ENCODE results near the gene NR1H4.

The NR1H4 gene

DNA sequence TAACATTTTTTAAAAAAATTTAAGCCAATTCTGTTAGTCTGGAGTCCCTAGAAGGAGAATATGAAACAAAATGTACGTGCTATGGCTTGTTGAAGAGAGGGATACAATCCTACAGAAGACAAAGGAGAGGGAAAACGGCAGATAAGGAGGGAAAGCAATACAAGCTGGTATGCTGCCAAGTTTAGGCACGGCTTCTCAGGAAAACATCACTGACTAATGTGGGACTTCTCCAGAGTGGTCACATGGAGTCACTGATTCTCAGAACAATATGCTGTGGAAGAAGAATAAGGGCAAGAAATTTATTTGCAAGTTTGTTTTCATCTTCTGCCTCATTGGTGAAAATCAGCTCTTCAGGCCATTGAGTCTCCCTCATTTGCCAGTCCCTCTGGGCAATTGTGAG lies 22.9 kb upstream of the NR1H4 start:
- peak; percentile 20 for DNase-seq (ENCODE audit: low read depth)
- TF ChIP-seq, protein P1, sequence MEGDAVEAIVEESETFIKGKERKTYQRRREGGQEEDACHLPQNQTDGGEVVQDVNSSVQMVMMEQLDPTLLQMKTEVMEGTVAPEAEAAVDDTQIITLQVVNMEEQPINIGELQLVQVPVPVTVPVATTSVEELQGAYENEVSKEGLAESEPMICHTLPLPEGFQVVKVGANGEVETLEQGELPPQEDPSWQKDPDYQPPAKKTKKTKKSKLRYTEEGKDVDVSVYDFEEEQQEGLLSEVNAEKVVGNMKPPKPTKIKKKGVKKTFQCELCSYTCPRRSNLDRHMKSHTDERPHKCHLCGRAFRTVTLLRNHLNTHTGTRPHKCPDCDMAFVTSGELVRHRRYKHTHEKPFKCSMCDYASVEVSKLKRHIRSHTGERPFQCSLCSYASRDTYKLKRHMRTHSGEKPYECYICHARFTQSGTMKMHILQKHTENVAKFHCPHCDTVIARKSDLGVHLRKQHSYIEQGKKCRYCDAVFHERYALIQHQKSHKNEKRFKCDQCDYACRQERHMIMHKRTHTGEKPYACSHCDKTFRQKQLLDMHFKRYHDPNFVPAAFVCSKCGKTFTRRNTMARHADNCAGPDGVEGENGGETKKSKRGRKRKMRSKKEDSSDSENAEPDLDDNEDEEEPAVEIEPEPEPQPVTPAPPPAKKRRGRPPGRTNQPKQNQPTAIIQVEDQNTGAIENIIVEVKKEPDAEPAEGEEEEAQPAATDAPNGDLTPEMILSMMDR (IDR thresholded peaks at IDR 0.05; ENCODE audit: low read length, missing control alignments): no peak
- H3K4me3 ChIP-seq (replicated peaks; ENCODE audit: low read depth, low read length): no peak overlapping the region

DNA sequence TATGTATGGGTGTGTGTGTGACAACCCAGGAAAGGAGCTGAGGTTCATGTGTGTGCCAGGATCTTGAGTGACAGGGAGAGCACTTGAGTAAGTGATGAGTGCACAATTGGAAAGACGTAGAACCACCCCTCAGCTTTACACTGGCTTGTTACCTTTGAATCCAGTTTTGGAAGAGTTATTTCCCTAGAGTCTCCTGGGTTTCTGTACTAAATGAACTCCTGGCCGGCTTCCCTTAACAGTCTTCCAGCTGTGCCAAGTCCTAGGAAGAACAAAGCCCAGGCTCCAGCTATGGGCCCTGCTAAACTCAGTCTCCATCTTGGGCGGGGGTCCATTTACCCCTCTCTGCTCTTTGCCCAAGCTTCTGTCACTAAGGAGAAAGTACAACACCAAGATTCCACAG lies 19.7 kb upstream of the NR1H4 start:
- H3K4me3 ChIP-seq (replicated peaks; ENCODE audit: low read depth, low read length): no peak overlapping the region
- TF ChIP-seq, protein P1 (IDR thresholded peaks at IDR 0.05; ENCODE audit: low read length, missing control alignments): no peak
- no peak for DNase-seq (ENCODE audit: low read depth)

DNA sequence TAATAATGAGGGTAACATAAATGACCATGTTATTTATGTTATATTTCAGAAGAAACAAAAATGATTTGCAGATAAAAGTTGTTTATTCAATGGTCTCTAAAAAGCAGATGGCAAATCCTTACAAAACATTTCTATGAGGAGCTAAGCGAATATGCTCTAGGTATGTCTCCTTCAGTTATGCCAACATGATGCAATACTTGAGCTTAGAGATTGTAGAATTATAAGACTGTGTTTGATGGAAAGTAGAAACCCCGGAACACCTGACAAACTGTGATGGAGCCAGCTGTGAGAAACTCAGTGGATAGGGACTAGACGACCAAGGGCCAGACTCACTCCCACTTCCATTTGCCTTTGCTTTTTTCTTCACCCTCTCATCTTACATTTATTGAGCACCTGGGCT lies 17.8 kb upstream of the NR1H4 start:
- TF ChIP-seq, protein P1 (IDR thresholded peaks at IDR 0.05; ENCODE audit: low read length, missing control alignments): no peak
- H3K4me3 ChIP-seq (replicated peaks; ENCODE audit: low read depth, low read length): no peak overlapping the region
- DNase-seq (ENCODE audit: low read depth): no peak

DNA sequence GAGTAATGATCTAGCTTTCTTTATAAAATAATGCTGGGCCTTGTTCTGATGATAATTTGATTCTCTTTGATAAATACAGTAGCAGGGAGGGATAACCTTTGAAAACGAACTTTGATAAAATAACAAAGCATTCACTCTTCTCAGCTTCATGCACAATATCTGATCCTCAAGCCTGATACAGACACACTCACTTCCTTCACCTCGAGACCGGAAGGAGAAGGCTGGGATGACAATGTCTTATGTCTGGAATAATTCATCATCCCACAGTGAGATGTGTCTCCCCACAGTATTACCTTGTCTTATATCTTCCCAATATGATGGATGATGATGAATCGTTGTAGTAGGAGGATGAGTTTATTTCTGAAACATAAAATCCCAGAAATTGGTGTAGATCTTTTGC lies 15.5 kb upstream of the NR1H4 start:
- no peak overlapping the region for H3K4me3 ChIP-seq (replicated peaks; ENCODE audit: low read depth, low read length)
- no peak for DNase-seq (ENCODE audit: low read depth)
- TF ChIP-seq, protein P1 (IDR thresholded peaks at IDR 0.05; ENCODE audit: low read length, missing control alignments): no peak

DNA sequence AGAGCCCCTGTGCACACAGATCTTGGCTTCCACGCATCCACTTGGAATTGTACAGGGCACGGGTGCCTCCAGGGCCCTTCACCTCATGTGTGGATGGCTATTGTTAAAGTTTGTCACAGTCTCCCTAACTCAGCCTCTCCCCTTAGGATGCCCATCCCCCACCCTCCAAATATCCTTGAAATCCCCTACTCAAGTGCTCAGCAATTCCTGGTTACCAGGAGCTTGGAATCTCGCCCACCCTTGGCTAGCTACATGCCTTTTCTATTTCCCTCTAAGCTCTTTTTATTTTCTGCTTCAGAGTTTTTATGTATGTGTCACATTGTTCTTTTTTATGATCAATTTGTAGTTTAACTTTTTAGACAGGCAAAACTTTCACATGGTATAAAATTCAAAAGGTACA lies 13.0 kb upstream of the NR1H4 start:
- H3K4me3 ChIP-seq (replicated peaks; ENCODE audit: low read depth, low read length): no peak overlapping the region
- DNase-seq (ENCODE audit: low read depth): no peak
- TF ChIP-seq, protein P1 (IDR thresholded peaks at IDR 0.05; ENCODE audit: low read length, missing control alignments): no peak

DNA sequence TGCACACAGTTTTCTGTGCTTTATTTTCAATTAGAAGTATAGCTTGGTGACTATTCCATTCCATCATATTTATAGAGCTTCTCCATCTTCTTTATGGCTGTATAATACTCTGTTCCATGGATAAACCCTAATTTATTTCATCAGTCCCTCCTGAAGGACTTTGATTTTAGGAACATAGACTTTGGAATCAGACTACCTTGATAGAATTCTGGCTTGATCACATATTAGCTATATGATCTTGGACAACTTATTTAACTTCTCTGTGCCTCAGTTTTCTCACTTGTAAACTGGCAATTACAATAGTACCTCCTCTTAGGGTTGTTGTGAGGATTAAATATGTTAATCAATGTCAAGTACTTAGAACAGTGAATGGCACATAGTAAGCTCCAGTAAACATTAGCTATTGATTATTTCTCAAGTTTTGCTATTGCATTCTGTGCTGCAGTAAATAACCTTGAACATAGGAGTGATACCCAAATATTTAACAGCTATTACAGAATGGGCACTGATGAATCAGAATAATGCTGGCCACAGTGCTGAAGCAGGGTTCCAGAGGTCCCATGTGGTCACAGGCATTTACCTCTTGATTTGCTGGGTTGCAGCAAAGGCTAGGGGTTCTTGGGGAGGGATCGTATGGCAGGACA lies 12.2 kb upstream of the NR1H4 start:
- no peak overlapping the region for H3K4me3 ChIP-seq (replicated peaks; ENCODE audit: low read depth, low read length)
- DNase-seq (ENCODE audit: low read depth): no peak
- TF ChIP-seq, protein P1 (IDR thresholded peaks at IDR 0.05; ENCODE audit: low read length, missing control alignments): no peak

DNA sequence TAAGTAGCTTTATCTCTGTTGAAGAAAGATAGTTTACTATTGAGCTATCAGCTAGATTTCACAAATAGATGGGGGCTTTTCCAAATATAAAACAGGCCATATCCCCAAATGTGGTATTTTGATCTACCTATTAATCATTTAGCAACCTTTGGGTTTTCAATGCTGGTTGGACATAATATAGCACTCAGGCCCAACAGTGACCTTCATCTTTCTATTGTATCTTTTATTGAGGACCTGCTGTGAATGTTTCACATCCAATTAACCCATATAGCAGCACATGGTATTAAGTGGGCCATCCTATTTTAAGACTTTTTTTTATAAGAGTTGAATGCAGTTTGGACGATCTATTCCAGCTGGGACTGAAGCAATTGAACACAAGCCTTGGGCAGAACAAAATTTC lies 10.0 kb upstream of the NR1H4 start:
- H3K4me3 ChIP-seq (replicated peaks; ENCODE audit: low read depth, low read length): no peak overlapping the region
- no peak for DNase-seq (ENCODE audit: low read depth)
- TF ChIP-seq, protein P1 (IDR thresholded peaks at IDR 0.05; ENCODE audit: low read length, missing control alignments): no peak
